SU-DHL-6 (cell line): ENCODE data around the gene COPS3.

Experiments
- H2AFZ ChIP-seq: fragments of 200-600 bp; sonication (generic); 2 replicates; pipeline ENCODE4 v1.6.1; 2014; ENCODE audit warnings: low read depth, mild to moderate bottlenecking, moderate library complexity, mixed read lengths, antibody characterized with exemption, low read length; ENCODE audit not compliant: severe bottlenecking
- H3F3A ChIP-seq: fragments of 200-600 bp; shearing (Covaris generic); 2 replicates; pipeline ENCODE4 v1.6.0; 2016; ENCODE audit warnings: antibody characterized with exemption, mild to moderate bottlenecking; ENCODE audit not compliant: insufficient read depth
- H3K27ac ChIP-seq: fragments of 200-600 bp; sonication (generic); 2 replicates; pipeline ENCODE4 v1.5.1; 2016; ENCODE audit warnings: low read depth, mild to moderate bottlenecking, low read length, moderate library complexity, mixed read lengths
- H3K27me3 ChIP-seq: fragments of 200-600 bp; sonication (generic), shearing (Covaris generic); 2 replicates; pipeline ENCODE4 v1.6.0; 2014; ENCODE audit warnings: mild to moderate bottlenecking, low read length
- H3K36me3 ChIP-seq: fragments of 200-600 bp; sonication (generic); 2 replicates; pipeline ENCODE4 v1.6.1; 2014; ENCODE audit warnings: mild to moderate bottlenecking, low read length, mixed read lengths
- H3K4me2 ChIP-seq: fragments of 300-600, 200-600 bp; shearing (Covaris generic), sonication (generic); 2 replicates; pipeline ENCODE4 v1.6.0; 2014; ENCODE audit warnings: low read length, low read depth, mild to moderate bottlenecking; ENCODE audit not compliant: poor library complexity, severe bottlenecking
- H3K4me3 ChIP-seq: fragments of 200-600 bp; sonication (generic); 2 replicates; pipeline ENCODE4 v1.5.1; 2014; ENCODE audit warnings: antibody characterized with exemption, low read length, mild to moderate bottlenecking, mixed read lengths; ENCODE audit not compliant: insufficient read depth, poor library complexity, severe bottlenecking
- H3K79me2 ChIP-seq: fragments of 200-600 bp; sonication (generic); 2 replicates; pipeline ENCODE4 v1.6.1; 2014; ENCODE audit warnings: mild to moderate bottlenecking, low read length, moderate library complexity; ENCODE audit not compliant: insufficient read depth
- H3K9ac ChIP-seq: fragments of 200-600 bp; sonication (generic); 2 replicates; pipeline ENCODE4 v1.7.0; 2014; ENCODE audit warnings: mild to moderate bottlenecking, low read length
- H3K9me2 ChIP-seq: fragments of 200-600 bp; sonication (generic); replicated peaks from 2 replicates; pipeline ENCODE4 v1.6.1; 2014; ENCODE audit warnings: low read length; ENCODE audit not compliant: insufficient read depth
- H3K9me3 ChIP-seq: fragments of 200-600 bp; sonication (generic); 2 replicates; pipeline ENCODE4 v1.6.1; 2014; ENCODE audit warnings: low read length, mixed read lengths; ENCODE audit not compliant: insufficient read depth
- H4K20me1 ChIP-seq: fragments of 200-600 bp; sonication (generic); 2 replicates; pipeline ENCODE4 v1.6.1; 2014; ENCODE audit warnings: low read depth, mild to moderate bottlenecking, antibody characterized with exemption, low read length, moderate library complexity, mixed read lengths
- EZH2phosphoT487 ChIP-seq: fragments of 200-600 bp; sonication (generic), shearing (Covaris generic); conservative IDR thresholded peaks from 2 replicates; pipeline ENCODE4 v1.6.1; 2018; ENCODE audit warnings: mild to moderate bottlenecking, antibody characterized with exemption, low read length, moderate library complexity, mixed read lengths
- TF ChIP-seq, protein P1 (sequence below): fragments of 200-600 bp; sonication (generic); IDR thresholded peaks from one replicate; pipeline ENCODE4 v1.5.1; 2017; ENCODE audit warnings: antibody characterized with exemption, mild to moderate bottlenecking, low read length, moderate library complexity; ENCODE audit not compliant: insufficient read depth, poor library complexity, severe bottlenecking

The COPS3 gene

DNA sequence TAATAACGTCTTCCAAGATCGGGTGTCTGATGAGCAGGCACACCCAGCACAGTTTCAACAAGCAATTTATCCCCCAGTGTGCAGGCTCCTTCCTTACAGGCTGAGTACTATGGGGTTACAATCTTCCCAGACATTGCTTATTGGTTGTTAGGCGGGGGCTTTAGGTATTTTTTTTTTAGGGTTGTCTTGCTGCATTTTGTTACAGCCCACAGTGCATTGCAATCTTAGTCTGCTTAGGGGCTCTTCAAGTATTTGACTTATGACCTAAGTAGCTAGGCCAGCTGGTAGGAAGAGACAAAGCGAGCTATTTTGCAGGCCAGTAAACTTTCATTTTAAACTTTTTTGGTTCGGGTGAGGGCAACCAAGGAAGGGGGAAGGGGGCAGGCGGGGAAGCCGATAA is 80.7 kb downstream of the COPS3 start:
- Histone ChIP-seq H3F3A (0 out of 2 replicates have a peak, but pooled peaks cover 4% of the 10 kb centered on the region), H2AFZ (no peak overlapping the region), H3K4me3 (no peak overlapping the region), H4K20me1 (no peaks in the 10 kb centered on the region), H3K36me3 (no peaks in the 10 kb centered on the region), H3K4me2 (no peak overlapping the region), H3K27me3 (no peaks in the 10 kb centered on the region), H3K9me2 (no peaks in the 10 kb centered on the region), H3K9me3 (no peaks in the 10 kb centered on the region), H3K9ac (no peak overlapping the region), H3K27ac (no peak overlapping the region), H3K79me2 (peaks cover 20% of the 10 kb centered on the region)
- no peak for TF ChIP-seq EZH2phosphoT487
- TF ChIP-seq, protein P1, sequence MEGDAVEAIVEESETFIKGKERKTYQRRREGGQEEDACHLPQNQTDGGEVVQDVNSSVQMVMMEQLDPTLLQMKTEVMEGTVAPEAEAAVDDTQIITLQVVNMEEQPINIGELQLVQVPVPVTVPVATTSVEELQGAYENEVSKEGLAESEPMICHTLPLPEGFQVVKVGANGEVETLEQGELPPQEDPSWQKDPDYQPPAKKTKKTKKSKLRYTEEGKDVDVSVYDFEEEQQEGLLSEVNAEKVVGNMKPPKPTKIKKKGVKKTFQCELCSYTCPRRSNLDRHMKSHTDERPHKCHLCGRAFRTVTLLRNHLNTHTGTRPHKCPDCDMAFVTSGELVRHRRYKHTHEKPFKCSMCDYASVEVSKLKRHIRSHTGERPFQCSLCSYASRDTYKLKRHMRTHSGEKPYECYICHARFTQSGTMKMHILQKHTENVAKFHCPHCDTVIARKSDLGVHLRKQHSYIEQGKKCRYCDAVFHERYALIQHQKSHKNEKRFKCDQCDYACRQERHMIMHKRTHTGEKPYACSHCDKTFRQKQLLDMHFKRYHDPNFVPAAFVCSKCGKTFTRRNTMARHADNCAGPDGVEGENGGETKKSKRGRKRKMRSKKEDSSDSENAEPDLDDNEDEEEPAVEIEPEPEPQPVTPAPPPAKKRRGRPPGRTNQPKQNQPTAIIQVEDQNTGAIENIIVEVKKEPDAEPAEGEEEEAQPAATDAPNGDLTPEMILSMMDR: no peak

DNA sequence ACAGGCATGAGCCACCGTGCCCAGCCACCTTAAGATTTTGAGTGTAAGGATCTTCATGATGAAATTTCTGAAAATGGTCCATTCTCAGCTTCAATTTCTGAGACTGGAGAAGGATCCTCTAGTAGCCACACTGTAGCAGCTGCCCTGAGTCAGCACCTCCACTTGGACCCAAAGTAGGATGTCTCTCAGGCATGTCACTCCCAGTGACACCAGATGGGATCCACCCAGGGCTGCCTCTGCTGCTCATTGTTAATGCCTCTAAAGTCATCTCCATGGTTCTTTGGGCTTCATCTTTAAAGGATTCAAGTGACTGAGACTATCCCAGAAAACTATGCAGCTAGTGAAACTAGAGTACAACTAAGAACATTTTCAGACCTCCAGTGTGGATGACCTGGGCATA is 82.8 kb downstream of the COPS3 start:
- Histone ChIP-seq H3K9me2 (no peaks in the 10 kb centered on the region), H3K4me3 (no peak overlapping the region), H3K9me3 (no peaks in the 10 kb centered on the region), H3K4me2 (no peak overlapping the region), H3F3A (0 out of 2 replicates have a peak, but pooled peaks cover 4% of the 10 kb centered on the region), H3K36me3 (no peaks in the 10 kb centered on the region), H3K79me2 (no peaks in the 10 kb centered on the region), H2AFZ (no peak overlapping the region), H3K27me3 (no peaks in the 10 kb centered on the region), H3K9ac (no peak overlapping the region), H4K20me1 (no peaks in the 10 kb centered on the region), H3K27ac (no peak overlapping the region)
- no peak for TF ChIP-seq EZH2phosphoT487
- TF ChIP-seq, protein P1: no peak

DNA sequence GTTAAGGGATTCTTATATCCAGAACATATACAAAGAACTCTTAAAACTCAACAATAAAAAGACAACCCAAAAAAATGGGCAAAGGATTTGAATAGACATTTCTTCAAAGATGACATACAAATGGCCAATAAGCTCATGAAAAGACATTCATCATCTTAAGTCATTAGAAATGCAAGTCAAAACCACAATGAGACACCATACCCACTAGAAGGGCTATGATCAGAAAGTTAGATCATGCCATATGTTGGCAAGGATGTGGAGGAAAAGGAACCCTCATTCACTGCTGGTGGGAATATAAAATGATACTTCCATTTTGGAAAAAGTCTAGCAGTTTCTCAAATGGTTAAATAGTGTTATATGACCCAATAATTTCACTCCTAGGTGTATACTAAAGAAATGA is 84.3 kb downstream of the COPS3 start:
- Histone ChIP-seq H3K4me2 (no peak overlapping the region), H3K9me2 (no peaks in the 10 kb centered on the region), H3K27ac (no peak overlapping the region), H3K36me3 (no peaks in the 10 kb centered on the region), H3K79me2 (no peaks in the 10 kb centered on the region), H3K9ac (no peak overlapping the region), H3K9me3 (no peaks in the 10 kb centered on the region), H3K4me3 (no peak overlapping the region), H3K27me3 (no peaks in the 10 kb centered on the region), H2AFZ (no peak overlapping the region), H4K20me1 (no peaks in the 10 kb centered on the region), H3F3A (0 out of 2 replicates have a peak, but pooled peaks cover 4% of the 10 kb centered on the region)
- no peak for TF ChIP-seq EZH2phosphoT487
